Liver (tissue), 9 donors: ENCODE measurements around the gene MAGOHB. TPM values are rescaled to one million over a fixed set of nuclear protein-coding genes. Genes with fewer than 3 reads are reported as not detected.
"Not testable (repeated sequence)": the region's sequence is repeated elsewhere in the genome, so short reads cannot be mapped to it uniquely, and the experiment has no call there.

Source experiments
- DNase-seq: peaks from one replicate; pipeline ENCODE4 v3.0.0-alpha.2; 2017; ENCODE audit warnings: low spot score
- H3K27ac ChIP-seq, 2 donors: one replicate each; pipeline ENCODE4 v1.7.0; 2013; ENCODE audit warnings: inconsistent platforms in 2 of 2, low read length in 2 of 2, control low read depth in 1 of 2, low read depth in 1 of 2, mild to moderate bottlenecking in 1 of 2
- H3K27me3 ChIP-seq, 4 donors: one replicate each; pipeline versions ENCODE4 v1.6.1 to v1.7.0; 2013; ENCODE audit warnings: low read length in 3 of 4, inconsistent platforms in 1 of 4, mild to moderate bottlenecking in 1 of 4, moderate library complexity in 1 of 4; ENCODE audit not compliant: control insufficient read depth in 4 of 4, insufficient read depth in 4 of 4
- H3K36me3 ChIP-seq, 4 donors: one replicate each; pipeline versions ENCODE4 v1.6.1 to v1.7.0; 2013; ENCODE audit warnings: low read length in 3 of 4, mild to moderate bottlenecking in 3 of 4, low read depth in 1 of 4, moderate library complexity in 1 of 4; ENCODE audit not compliant: control insufficient read depth in 4 of 4, insufficient read depth in 3 of 4
- H3K4me1 ChIP-seq, 4 donors: one replicate each; pipeline versions ENCODE4 v1.6.1 to v1.7.0; 2013; ENCODE audit warnings: low read length in 3 of 4, mild to moderate bottlenecking in 3 of 4, moderate library complexity in 1 of 4; ENCODE audit not compliant: control insufficient read depth in 4 of 4, insufficient read depth in 4 of 4
- H3K4me3 ChIP-seq, 3 donors: one replicate each; pipeline versions ENCODE4 v1.6.1 to v1.7.0; 2013; ENCODE audit warnings: low read length in 3 of 3, control low read depth in 1 of 3, low read depth in 1 of 3, mild to moderate bottlenecking in 1 of 3
- H3K9ac ChIP-seq, 2 donors: one replicate each; pipeline ENCODE4 v1.7.0; 2013; ENCODE audit warnings: low read length in 2 of 2, mild to moderate bottlenecking in 2 of 2, moderate library complexity in 2 of 2, control low read depth in 1 of 2, low read depth in 1 of 2
- H3K9me3 ChIP-seq, 4 donors: one replicate each; pipeline versions ENCODE4 v1.6.1 to v1.7.0; 2013; ENCODE audit warnings: low read length in 3 of 4; ENCODE audit not compliant: control insufficient read depth in 4 of 4
- CTCF ChIP-seq: fragments of 150-350 bp; IDR thresholded peaks from 2 replicates; pipeline ENCODE4 v1.5.1; 2017; ENCODE audit warnings: improper control_type of control experiment, low read depth, low read length; ENCODE audit not compliant: missing input control
- FOXA1 ChIP-seq: IDR thresholded peaks from 2 replicates; pipeline ENCODE4 v1.6.1; 2016; ENCODE audit warnings: antibody characterized with exemption
- FOXA2 ChIP-seq: IDR thresholded peaks from 2 replicates; pipeline ENCODE4 v1.6.1; 2016; ENCODE audit warnings: antibody characterized with exemption
- HNF4A ChIP-seq, 2 donors: conservative IDR thresholded peaks; 2 replicates each; pipeline ENCODE4 v1.6.1; 2016; ENCODE audit warnings: antibody characterized with exemption in 2 of 2, mild to moderate bottlenecking in 2 of 2
- HNF4G ChIP-seq: IDR thresholded peaks from 2 replicates; pipeline ENCODE4 v1.6.1; 2016; ENCODE audit warnings: antibody characterized with exemption
- JUND ChIP-seq, 2 donors: IDR thresholded peaks; 2 replicates each; pipeline ENCODE4 v1.6.1; 2016; ENCODE audit warnings: antibody characterized with exemption in 2 of 2
- MAX ChIP-seq: IDR thresholded peaks from 2 replicates; pipeline ENCODE4 v1.6.1; 2016; ENCODE audit warnings: antibody characterized with exemption
- NR2F2 ChIP-seq: IDR thresholded peaks from 2 replicates; pipeline ENCODE4 v1.6.1; 2016; ENCODE audit warnings: antibody characterized with exemption
- RAD21 ChIP-seq, 2 donors: IDR thresholded peaks; 2 replicates each; pipeline ENCODE4 v1.6.1; 2016; ENCODE audit warnings: antibody characterized with exemption in 2 of 2, mild to moderate bottlenecking in 2 of 2
- REST ChIP-seq: IDR thresholded peaks from 2 replicates; pipeline ENCODE4 v1.6.1; 2016; ENCODE audit warnings: antibody characterized with exemption, mild to moderate bottlenecking
- RXRA ChIP-seq, 2 donors: IDR thresholded peaks; 2 replicates each; pipeline ENCODE4 v1.6.1; 2017 to 2018; ENCODE audit warnings: antibody characterized with exemption in 2 of 2, mild to moderate bottlenecking in 1 of 2
- SP1 ChIP-seq: IDR thresholded peaks from 2 replicates; pipeline ENCODE4 v1.6.1; 2018; ENCODE audit warnings: antibody characterized with exemption, mild to moderate bottlenecking
- YY1 ChIP-seq: IDR thresholded peaks from 2 replicates; pipeline ENCODE4 v1.6.1; 2016; ENCODE audit warnings: antibody characterized with exemption, mild to moderate bottlenecking
- ZBTB33 ChIP-seq: IDR thresholded peaks from 2 replicates; pipeline ENCODE4 v1.6.1; 2016; ENCODE audit warnings: antibody characterized with exemption
- WGBS: extraction: QIAGEN DNeasy Blood & Tissue Kit; methylation state at CpG from one replicate; pipeline ENCODE4 v1.1.7; 2013; 5-methylcytosine and 5-hydroxymethylcytosine counted together
- polyA plus RNA-seq, 2 donors: library from polyadenylated mRNA; stranded (reverse) in 1 of 2; unstranded in 1 of 2; fragments of 200-250 nt in 1 of 2; fragments of >200 nt in 1 of 2; fragmentation: Nextera tagmentation in 1 of 2; extraction: Ambion mirVana in 1 of 2; gene quantifications; one replicate each; pipeline versions ENCODE4 v1.2.1 to v1.2.3, GENCODE V29; 2013 to 2015
- total RNA-seq, 2 donors: library from RNA; depleted of rRNA; stranded (reverse); fragments of >200 nt; gene quantifications; one replicate each; pipeline ENCODE4 v1.2.3, GENCODE V29; 2014
- donor health status: healthy.
- donor health status: healthy.
- donor health status: healthy.
- donor health status: healthy.
- donor health status: healthy.

MAGOHB gene
- total and polyA plus RNA-seq, 4 donors, result 7.6 to 20.7 (median 8.9) TPM

- no peaks in the 10 kb centered on the region for H3K4me1 ChIP-seq
- WGBS, result 97% methylated on average over 3 of the region's 3 CpGs
- H3K9me3 ChIP-seq, result no peaks in the 10 kb centered on the region
- H3K27me3 ChIP-seq, result no peaks in the 10 kb centered on the region
- no peak overlapping the region for H3K9ac ChIP-seq
- no peak overlapping the region for H3K4me3 ChIP-seq
- DNase-seq, result no peak
- no peak overlapping the region for H3K27ac ChIP-seq
- peaks cover 0 to 6% (median 2%) of the 10 kb centered on the region in 4 donors for H3K36me3 ChIP-seq
- TF ChIP-seq REST, result no peak
- no peak for TF ChIP-seq CTCF
- no peak for TF ChIP-seq HNF4A (conservative IDR thresholded peaks at IDR 0.05)
- no peak for TF ChIP-seq JUND (IDR thresholded peaks at IDR 0.05)
- TF ChIP-seq ZBTB33, result no peak
- no peak for TF ChIP-seq FOXA1
- no peak for TF ChIP-seq FOXA2
- no peak for TF ChIP-seq RXRA (IDR thresholded peaks at IDR 0.05)
- TF ChIP-seq MAX, result no peak
- TF ChIP-seq NR2F2, result no peak
- TF ChIP-seq RAD21 (IDR thresholded peaks at IDR 0.05), result no peak
- TF ChIP-seq YY1, result no peak
- no peak for TF ChIP-seq SP1
- no peak for TF ChIP-seq HNF4G
These were observed 30.7 kb downstream of the MAGOHB start for GRCh38 chr12:10582704-10583103.

- not testable (repeated sequence) for H3K9me3 ChIP-seq, H3K9ac ChIP-seq, DNase-seq, H3K27ac ChIP-seq, H3K4me1 ChIP-seq, H3K4me3 ChIP-seq, H3K36me3 ChIP-seq, H3K27me3 ChIP-seq
- 85% methylated on average over 3 of the region's 3 CpGs for WGBS
These were observed 31.3 kb downstream of the MAGOHB start for GRCh38 chr12:10582133-10582532.
